ENCODE results near the gene AUTS2. TPM values are rescaled to one million over a fixed set of nuclear protein-coding genes. Genes with fewer than 3 reads are reported as not detected.

AUTS2 gene
- total and polyA plus RNA-seq, 2 of the 8 experiments (the other 6 are each of a cell fraction or from before 2014, with no cell fraction given), result 25.9 to 101 TPM

DNA sequence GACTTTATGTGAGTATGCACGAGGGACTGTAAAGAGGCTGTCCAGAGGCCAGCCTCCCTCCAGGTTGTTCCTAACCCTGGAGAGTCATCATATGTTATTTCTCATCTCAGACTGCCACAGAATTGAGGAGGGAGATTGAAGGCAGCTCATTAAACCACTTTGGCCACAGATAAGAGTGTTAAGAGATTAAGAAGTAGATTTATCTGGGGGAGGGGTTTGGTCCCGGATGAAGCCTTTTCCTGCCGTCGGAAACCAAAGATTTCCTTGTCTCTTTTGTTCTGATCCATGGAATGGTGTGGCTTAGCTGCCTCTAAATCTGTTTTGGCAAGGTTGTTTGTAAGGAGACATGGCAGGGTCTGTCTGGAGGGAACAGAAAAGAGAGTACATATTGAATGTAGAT, 338.8 kb downstream of the AUTS2 start (continued):
- TF ChIP-seq GTF2F1 (IDR thresholded peaks at IDR 0.05; ENCODE audit: borderline replicate concordance, low read depth, low read length) (no peak), SP1 (IDR thresholded peaks at IDR 0.05; ENCODE audit: low read depth, low read length) (no peak)
